NCI-H69 (cell line): ENCODE data around the gene RNF151.
"Not testable (repeated sequence)": the region's sequence is repeated elsewhere in the genome, so short reads cannot be mapped to it uniquely, and the experiment has no call there.

ENCODE experiments used
- DNase-seq: peaks from one replicate; lab custom pipeline; 2025; lab: John Stamatoyannopoulos, UW

The RNF151 gene, protein sequence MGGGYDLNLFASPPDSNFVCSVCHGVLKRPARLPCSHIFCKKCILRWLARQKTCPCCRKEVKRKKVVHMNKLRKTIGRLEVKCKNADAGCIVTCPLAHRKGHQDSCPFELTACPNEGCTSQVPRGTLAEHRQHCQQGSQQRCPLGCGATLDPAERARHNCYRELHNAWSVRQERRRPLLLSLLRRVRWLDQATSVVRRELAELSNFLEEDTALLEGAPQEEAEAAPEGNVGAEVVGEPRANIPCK

DNA sequence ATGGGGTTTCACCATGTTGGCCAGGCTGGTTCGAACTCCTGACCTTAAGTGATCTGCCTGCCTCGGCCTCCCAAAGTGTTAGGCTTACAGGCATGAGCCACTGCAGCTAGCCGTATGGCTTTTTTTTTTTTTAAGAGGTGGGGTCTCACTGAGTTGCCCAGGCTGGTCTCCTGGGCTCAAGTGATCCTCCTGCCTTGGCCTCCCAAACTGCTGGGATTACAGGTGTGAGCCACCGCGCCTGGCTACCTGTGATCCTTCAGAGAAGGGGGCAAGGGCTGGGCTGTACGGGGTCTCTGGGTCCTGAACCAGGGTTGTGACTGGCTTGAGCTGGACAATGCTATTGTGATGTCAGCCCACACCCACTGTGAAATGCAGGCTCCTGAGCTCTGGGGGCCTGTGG, at the start of gene RNF151:
TSS of gene RNF151 (plus strand) at position 397 of the 400 bp plus-strand sequence. CDS start 26 bp downstream, outside the sequence.
- no peak for DNase-seq

DNA sequence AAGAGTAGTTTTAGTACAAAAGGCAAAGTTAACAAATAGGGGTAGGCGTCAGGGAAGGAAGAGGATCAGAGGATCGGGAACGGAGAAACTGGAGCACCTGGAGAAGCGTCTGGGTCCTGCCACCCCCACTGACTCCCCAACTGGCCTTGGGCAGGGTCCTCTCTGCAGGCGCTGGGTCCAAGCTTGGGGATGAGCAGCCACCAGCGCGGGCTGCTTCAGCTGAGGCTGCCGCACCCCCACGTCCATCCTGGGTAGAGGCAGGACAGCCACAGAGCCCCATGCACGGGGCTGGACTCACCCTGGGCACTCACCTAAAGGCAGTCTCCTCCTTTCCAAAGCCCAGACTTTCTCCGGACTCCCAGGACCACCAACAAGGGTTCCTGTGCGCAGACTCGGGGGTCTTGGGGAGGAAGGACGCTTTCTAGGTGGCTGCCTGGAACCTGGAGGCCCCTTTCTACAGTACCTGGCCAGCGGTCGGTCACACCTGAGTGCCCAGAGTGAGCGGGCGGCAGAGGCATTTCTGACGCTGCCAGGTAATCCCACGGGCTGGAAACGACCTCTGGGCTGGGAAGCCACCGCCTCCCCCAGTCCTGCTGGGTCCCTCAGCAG, 49.5 kb upstream of the RNF151 start:
- DNase-seq = no peak

DNA sequence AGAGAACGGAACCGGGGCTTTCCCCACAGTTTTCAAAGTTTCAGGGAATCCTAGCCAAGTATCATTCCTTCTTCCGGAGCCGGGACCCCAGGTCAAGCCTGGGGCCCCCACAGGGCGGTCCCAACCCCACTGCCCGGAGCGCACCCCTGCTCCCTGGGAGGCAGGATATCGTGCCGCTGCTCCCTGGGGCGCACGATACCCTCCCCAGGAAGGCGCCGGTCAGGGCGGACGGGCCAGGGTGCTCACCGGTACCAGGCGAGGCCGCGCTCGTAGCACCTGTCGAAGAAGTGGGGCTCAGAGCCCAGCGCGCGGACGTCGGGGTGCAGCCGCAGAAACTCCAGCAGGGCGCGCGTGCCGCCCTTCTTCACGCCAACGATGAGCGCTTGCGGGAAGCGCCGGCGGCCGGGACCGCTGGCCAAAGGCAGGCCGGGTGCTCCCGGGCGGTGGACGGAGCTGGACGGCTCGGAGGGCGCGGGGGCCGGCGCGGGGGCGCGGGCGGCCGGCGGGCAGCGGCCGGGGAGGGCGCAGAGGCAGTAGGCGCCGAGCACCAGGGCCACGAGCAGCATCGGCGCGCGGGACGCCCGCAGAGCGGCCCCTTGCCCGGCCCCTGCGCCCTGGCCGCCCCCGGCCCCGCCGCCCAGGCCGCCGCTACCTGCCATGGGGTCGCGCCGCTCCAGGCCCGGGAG, 48.8 kb upstream of the RNF151 start:
- DNase-seq = peak; percentile 31

DNA sequence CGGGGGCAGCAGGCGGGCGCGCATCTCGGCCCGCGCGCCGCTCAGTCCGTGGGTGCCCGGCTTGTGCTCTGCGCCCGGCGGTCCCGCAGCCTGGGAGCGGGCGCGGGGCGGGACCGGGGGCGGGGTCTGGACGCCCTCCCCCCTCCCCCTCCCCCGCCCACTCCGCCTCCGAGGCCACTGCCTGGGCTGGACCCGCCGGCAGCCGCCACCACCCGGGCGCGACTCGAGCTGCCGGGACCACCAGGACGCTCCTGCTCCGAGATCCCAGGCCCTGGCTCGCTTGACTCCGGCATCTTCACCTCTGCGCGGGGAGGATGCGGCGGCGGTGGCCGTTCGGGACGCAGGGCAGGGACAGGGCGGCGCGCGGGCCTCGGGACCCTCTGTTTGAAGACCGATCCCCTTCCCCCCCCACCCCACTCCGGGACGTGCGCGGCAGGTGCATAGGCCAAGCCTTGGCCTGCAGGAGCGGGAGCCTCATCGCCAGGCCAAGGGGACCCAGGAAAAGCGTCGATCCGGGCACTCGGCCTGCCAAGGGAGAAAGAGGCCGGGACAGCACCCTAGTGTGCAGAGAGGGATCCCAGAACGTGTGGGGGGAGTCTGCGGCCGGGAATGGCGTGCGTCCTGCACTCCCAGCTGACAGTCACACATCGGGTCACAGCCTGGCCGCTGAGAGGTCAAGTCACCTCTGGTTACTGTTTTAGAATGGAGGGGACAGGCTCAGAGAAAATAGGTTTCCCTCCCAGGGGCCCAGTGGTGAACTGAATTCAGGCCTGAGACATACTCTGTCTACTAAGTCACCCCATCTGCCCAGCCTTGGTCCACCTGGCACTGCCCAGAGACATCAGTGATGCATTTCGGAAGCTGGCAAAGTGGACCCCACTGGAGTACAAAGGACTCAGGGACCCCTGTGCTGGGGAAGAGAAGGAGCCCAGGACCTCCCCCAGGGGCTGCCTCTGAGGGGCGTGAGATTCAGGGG, 48.0 kb upstream of the RNF151 start, which contains the start of gene HS3ST6:
TSS of gene HS3ST6 (minus strand) at position 65 of the 976 bp plus-strand sequence. CDS start 92 bp downstream, outside the sequence.
- DNase-seq = peak; percentile 44

DNA sequence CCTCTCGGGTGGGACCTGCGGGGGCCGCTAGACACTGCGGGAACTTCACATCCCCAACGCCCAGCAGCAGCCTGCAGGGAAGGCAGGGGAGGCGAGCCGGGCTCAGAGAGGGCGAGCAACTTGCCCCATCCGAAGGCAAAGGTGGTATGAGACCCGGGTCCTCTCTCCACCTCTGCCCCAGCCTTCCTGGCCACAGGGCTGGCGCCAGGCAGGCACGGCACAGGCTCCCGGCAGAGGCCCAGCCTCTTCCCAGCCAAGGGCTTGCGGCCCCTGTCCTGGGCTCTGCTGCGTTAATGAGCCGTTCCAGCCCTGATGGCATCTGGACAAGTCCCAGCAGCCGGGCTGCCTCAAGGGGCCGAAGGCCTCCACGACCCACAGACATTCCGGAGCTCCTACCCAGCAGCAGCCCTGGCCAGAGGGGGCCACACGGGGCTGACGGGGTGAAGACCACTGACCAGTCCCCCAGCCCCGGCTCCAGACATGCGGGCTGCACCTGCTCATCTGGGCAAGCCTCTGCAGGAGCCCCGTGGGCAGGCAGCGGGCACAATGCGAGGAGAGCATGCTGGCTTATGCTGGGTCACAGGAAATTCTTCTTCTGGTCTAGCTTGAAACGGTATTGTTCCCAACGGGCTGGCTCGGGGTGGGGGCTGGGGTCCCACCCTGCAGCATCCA, 47.2 kb upstream of the RNF151 start:
- DNase-seq = no peak

DNA sequence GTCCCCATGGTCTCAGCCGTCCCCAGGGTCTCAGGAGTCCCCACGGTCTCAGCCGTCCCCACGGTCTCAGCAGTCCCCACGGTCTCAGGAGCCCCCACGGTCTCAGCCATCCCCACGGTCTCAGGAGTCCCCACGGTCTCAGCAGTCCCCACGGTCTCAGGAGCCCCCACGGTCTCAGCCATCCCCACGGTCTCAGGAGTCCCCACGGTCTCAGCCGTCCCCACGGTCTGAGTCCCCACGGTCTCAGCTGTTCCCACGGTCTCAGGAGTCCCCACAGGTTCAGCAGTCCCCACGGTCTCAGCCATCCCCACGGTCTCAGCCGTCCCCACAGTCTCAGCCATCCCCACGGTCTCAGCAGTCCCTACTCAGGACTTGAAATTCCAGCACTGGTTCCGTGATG, 46.5 kb upstream of the RNF151 start:
- DNase-seq = not testable (repeated sequence)

DNA sequence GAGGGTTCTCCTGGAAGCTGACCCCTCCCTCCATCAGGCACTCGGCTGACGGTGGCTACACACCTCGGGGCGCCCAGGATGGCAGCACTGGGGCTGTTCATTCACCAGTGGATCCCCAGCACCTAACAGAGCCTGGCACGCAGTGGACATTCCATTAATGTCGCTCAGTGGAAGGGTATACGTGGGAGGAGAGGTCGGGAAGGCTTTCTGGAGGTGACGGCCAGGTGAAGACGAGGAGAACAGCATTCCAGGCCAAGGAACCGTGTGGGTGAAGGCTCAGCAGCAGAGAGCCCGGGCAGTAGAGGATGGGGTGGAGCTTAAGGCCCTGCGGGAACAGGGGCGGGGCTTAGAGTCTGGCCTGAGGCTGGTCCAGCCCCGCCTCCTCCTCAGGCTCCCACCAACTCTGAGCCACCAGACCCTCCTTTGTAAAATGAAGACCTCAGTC, 45.9 kb upstream of the RNF151 start:
- DNase-seq = peak; percentile 41

DNA sequence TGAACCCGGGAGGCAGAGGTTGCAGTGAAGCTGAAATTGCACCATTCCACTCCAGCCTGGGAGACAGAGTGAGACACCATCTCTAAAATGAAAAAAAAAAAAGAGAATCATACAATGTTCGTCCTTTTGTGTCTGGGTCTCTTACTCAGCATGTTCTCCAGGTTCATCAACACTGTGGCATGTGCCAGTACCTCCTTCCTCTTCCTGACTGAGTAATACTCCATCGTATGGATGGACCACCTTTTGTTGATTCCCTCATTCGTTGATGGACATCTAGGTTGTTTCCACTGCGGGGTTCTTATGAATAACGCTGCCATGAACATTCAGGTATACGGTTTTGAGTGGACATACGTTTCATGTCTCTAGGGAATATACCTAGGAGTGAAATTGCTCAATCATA, 44.3 kb upstream of the RNF151 start:
- no peak for DNase-seq

DNA sequence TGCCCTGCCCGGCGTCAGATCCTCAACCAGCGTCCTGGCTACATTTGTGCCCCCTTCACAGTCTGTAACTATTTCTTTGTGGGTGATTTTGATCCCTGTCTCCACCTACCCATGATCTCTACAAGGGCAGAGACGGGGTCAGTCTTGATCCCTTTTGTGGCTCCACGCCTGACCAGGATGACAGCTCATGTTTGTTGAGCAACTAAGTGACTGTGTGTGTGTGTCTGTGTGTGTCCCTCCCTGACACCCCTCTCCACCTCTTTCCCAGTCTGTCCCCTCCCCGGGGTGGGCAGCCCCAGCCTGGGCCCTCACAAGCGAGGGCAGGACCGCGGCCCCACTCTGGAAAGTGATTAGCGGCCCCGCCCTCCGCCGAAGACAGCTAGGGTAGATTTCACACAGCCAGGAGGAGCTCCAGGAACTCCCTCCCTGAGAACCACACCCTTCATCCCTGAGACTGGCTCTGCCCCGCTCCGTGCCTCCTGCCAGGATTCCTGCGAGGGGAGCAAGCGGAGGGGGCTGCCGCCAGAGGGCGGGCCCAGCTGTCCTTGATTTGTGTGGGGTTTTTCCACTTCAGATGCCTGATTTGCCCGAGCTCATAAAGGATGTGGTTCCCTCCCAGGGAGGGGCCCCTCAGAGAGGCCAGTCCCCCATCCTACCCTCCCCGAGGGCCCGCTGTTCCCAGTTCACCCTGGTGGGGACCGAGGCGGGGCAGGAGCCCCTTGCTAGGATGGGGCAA, 43.2 kb upstream of the RNF151 start:
- DNase-seq = peak; percentile 91

DNA sequence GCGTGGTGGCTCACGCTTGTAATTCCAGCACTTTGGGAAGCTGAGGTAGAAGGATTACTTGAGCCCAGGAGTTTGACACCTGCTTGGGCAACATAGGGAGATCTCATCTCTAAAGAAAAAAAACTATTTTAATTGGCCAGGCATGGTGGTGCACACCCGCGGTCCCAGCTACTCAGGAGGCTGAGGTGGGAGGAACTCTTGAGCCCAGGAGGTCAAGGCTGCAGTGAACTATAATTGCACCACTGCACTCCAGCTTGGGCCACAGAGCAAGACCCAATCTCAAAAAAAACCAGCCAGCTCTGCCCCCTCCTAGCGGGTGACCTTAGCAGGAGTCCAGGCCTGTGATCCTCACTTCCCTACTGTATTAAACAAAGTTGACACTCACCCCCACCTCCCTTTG, 42.6 kb upstream of the RNF151 start:
- DNase-seq = no peak

DNA sequence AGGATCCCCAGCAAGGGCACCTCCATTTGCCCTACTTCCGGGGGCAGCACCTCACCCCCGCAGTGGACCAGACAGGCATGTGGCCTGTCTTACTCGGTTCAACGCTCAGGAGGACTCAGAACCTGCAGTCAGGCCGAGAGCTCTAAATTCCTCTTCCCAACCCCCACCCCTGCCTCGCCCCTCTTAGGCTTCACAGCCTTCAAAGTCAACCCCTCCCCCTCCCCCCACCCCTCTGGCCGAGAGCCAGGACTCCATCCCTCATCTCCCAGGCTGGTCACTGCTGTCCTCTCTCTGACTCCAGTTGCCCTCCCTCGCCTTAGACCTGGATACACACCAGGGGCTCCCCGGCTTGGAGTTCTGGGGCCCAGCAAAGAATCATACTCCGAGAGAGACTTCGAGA, 40.4 kb upstream of the RNF151 start:
- no peak for DNase-seq

DNA sequence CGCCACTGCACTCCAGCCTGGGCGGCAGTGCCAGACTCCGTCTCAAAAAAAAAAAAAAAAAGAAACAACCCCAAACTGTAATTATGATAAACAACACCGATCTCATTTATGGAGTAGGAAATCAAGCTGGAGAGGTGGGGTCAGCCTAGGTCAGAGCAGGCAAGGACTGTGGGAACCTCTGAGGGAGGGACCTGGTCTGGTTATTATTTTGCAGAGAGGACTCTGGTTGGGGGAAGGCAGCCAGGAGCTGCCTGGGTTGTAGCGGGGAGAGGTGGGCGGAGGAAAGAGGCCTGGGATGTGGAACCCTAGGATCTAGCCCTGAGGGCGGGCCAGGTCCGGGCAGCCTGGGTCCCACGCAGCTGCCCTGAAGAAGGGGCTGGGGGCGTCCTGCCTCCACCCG, 37.6 kb upstream of the RNF151 start:
- peak; percentile 61 for DNase-seq

DNA sequence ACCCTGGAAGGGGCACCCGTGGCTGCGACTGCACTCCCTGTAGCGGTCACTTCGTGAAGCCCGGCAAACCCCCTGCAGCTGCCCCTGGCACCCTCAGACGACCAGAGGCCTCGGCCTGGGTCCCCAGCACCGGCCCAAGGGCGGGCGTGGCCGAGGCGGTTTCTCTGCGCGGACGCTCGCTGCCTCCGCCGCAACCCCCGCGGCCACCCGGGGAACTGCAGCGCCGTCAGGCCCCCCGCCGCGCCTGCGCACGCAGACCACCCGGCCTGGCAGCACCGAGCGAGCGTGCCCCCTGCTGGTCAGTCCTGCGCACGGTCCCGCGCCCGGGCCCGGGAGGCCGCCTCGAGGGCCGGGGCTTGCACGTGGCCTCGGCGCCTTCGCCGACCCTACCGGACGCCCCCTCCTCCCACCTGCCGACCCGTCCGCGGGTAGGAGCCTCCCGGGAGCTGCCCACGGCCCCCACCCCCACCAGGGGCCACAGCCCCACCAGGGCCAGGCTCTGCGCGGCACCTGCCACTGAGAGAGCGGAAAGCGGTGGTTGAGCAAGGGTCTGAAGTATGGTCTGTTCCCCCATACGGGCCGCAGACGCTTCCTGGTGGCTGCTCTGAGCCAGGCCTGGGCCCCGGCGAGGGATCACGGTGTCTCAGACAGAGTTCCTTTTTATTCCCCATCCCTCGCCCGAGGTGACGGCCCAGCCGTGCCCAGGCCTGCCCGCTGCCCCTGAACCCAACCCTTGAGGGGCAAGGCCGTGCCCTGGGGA, 36.9 kb upstream of the RNF151 start:
- peak; percentile 92 for DNase-seq

DNA sequence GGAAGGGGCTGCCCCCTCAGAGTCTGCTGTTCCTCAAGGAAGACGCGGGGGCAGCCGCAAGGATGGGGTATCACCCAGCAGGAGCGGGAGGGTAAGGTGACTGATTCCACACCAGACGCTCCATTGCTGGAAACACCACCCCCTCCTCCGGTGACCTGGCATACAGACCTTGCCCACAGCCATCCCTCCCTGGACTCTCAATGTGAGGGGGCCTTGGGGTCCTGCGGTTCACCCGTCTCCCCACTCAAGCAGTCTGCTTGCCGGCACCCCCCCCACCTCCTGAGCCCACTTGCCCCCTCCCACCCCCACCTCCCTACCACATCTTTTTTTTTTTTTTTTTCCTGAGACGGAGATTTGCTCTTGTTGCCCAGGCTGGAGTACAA, 36.3 kb upstream of the RNF151 start:
- DNase-seq = no peak

DNA sequence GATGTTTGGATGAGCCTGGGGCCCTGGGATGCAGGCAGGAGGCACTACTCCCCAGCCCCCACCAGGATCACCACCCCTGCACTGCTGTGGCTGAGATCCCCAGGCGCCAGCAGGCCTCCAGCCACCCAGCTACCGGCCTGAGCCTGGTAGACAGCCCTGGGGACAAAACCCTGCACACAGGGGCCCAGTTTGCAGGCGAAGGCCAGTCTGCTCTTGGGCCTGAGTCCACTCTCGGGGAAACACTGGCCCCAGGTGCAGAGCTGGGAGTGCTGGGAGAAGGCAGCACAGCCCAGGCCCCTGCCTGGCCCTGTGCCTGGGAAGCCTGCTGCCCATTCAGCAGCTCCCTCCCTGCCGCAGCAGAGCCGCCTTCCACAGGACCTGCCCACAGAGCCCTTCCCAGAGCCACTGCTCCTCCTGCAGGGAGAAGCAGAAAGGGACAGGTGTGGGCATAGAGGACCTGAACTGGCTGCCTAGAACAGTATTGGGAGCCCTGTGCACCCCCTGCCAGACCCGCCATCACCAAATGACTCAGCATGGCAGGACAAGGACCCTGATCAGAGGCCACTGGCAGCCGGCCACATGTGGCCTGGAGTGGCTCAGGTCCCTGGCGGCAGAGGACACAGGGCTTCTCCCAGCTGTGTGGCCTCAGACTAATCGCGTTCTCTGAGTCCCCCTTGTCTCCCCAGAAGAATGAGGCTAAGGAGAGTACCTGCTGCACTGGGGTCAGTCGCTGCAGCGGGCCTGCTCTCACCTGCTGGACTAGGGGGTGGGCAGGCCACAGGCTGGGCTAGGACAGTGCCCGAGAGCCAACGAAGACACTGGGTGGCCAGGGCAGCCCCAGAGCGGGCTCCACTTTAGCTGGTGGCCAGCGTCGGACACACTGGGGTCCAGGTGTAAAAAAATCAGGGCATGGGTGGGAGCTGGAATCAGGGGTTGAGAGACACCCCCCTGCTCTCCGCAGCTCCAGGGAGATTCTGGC, 34.3 kb upstream of the RNF151 start:
- DNase-seq = peak; percentile 76

DNA sequence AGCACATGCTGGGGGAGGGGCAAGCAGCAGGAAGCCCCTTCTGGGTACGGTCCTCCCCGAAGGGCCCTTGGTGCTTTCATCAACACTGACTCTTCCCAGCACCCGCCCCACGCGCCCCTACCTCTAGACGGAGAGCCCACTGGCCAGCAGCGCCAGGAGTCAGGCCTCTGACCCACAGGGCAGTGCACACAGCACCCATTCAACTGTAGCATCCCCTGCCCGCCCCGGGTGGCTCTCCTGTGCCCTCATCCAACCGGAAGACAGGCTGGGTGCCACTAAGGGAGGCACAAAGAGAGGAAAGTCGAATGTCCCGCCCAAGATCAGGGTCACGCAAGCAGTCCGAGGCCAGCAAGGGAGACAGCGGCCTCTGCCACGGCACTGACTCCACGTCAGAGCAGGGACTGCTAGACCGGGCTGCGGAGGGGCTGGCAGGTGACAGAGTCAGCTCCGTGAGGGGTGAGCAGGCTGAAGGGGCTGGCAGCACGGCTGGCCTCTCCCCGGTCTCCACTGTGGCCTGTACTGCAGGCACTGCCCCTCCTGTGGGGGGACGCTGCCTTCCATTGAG, 33.5 kb upstream of the RNF151 start:
- no peak for DNase-seq

DNA sequence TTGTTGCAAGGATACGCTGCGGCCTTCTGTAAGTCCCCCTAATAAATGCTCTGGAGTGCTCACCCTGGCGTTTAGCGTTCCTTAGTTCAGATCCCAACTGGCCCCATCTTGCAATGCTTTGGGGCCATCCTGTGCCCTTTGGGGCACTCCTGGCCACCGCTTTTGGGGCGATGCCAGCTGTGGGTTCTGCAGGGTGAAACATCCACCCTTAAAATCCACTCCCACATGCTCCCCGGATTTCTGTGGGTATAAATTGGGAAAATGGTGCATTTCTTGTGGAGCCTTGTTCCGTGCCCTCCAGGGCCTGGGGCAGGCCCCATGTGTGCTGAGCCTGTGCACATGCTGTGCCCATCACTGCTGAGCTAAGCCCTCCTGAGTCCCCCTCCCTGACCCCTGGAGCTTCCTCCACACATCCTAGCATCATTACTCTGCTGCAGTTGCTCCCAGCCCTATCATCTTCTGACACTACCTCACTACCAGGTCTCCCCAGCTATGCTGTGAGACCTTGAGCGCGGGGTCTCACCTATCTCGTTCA, 29.6 kb upstream of the RNF151 start:
- DNase-seq = no peak

DNA sequence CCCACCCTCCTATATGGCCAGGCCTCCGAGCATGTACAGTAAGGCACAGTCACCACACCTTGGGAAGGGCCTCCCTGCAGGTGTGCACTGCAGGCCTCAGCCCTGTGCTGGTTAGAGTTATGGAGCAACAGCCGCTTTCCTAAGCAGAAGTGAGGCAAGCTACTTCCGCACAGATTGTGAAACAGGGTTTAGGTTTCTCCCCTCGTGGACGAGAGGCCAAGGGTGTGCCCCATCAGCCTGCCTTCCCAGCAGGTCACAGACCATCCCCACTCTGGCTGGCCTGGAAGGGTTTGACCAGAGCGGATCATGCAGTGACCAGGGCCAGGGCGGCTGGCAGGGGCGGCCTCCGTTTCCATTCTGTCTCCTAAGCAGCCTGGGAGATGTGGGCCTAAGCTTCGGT, 28.3 kb upstream of the RNF151 start:
- no peak for DNase-seq
